Amygdala (tissue), 56 donors: ENCODE data around the gene NFKB2.

Source experiments
- DNase-seq, 56 donors: peaks; one replicate each; lab custom pipeline; 2025; lab: John Stamatoyannopoulos, UW

The NFKB2 gene

DNA sequence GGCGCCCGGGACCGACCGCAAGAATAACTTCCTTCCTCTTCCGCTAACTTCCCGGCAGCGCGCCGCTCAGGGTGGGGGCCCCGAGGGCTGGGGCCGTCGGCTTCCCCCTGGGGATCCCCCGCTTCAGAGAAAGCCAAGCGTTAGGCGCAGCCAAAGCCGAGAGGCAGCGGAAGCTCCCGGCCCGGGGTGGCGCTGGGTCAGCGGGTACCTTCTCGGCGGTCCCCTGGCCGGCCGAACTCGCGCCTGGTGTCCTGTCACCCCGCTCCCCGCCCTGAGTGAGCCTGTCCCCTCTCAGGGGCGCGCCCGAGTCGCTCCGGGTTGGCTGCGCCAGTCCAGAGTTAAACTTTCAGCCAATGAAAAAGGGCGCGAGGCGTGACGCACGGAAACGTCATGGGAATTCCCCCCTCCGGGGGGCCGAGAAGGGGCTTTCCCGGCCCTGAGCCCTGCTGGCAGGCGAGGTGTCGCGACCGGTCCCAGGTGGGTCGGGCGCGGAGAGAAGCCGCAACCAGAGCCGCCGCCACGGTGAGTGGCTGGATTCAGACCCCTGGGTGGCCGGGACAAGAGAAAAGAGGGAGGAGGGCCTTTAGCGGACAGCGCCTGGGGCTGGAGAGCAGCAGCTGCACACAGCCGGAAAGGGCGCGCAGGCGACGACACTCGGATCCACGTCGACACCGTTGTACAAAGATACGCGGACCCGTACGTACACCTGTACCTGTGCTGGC lies 1.3 kb upstream of the NFKB2 start:
- peak in 55 of 56 donors; percentile 38 to 94 (median 80) for DNase-seq

DNA sequence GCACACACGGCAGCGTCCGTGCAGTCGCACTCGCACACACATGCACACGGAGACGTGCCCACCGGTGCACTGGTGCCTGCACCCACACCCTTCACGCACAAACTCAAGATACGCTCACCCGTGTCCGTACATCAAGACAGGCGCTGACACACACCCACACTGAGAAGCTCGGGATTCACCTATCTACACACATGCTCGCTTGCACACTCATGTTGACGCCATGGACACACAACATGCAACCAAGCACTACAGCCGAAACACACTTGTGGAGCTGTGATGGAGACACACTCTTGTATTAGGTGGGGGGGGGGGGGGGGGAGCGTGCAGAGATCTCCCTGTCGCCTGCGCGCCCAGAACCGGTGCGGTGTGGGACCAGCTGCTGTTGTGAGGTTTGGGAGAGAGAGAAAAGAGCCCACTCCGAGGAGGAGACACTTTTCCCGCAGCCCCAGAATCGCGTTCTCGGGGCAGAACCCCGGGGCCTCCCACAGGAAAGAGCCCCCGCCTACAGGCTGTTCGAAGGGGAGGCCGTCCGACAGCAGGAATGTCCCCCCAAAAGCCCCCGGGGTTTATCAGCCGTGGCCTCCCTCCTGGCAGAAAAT lies 605 bp upstream of the NFKB2 start:
- DNase-seq, result no peak

DNA sequence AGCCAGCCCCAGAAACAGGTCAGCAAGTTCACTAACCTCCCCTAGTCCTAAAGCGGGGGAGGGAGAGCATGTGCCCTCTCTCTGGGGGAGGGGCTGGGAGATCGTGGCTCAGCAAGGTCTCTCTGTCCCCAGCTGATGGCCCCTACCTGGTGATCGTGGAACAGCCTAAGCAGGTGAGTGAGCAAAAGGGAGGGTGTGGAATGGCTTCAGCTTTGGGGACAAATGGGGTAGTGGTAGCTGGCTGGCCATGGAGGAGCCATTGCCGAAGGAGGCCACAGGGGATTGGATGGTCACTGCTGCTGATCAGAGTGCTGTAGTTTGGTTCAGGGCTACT lies 779 bp downstream of the NFKB2 start:
- no peak for DNase-seq

DNA sequence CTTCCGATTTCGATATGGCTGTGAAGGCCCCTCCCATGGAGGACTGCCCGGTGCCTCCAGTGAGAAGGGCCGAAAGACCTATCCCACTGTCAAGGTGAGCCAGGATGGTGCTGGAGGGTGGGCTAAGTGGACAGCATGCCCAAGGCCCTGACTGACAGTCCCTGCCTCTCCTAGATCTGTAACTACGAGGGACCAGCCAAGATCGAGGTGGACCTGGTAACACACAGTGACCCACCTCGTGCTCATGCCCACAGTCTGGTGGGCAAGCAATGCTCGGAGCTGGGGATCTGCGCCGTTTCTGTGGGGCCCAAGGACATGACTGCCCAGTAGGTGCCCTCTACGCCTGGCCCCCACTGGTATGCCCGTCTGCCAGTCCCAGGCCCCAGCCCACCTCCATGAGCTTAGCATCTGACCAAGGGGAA lies 1.2 kb downstream of the NFKB2 start:
- DNase-seq, result no peak

DNA sequence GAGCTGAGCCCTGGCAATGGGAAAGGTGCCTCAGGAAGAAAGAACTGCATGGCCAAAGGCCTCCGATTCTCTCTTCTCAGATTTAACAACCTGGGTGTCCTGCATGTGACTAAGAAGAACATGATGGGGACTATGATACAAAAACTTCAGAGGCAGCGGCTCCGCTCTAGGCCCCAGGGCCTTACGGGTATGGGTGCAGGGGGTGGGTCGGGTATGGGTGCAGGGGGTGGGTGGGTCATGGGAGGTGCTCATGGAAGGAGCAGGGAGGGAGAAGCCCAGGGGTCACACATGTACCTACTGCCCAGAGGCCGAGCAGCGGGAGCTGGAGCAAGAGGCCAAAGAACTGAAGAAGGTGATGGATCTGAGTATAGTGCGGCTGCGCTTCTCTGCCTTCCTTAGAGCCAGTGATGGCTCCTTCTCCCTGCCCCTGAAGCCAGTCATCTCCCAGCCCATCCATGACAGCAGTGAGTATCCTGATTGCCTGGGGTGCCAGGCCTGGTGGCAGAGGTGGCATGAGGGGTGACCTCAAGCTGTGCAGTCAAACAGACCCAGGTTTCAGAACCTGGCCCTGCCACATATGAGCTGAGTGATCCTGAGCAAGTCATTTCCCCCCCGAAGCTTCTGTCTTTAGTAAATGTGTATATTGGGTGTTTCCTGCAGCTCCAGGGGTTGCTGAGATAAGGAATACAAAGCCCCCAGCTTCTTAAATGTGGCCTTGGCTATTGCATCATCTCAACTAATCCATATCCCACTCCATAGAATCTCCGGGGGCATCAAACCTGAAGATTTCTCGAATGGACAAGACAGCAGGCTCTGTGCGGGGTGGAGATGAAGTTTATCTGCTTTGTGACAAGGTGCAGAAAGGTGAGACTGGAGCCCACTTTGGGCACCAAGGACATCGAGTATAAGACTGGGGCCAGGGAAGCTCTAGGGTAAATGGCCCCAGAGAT lies 2.0 kb downstream of the NFKB2 start:
- no peak for DNase-seq

DNA sequence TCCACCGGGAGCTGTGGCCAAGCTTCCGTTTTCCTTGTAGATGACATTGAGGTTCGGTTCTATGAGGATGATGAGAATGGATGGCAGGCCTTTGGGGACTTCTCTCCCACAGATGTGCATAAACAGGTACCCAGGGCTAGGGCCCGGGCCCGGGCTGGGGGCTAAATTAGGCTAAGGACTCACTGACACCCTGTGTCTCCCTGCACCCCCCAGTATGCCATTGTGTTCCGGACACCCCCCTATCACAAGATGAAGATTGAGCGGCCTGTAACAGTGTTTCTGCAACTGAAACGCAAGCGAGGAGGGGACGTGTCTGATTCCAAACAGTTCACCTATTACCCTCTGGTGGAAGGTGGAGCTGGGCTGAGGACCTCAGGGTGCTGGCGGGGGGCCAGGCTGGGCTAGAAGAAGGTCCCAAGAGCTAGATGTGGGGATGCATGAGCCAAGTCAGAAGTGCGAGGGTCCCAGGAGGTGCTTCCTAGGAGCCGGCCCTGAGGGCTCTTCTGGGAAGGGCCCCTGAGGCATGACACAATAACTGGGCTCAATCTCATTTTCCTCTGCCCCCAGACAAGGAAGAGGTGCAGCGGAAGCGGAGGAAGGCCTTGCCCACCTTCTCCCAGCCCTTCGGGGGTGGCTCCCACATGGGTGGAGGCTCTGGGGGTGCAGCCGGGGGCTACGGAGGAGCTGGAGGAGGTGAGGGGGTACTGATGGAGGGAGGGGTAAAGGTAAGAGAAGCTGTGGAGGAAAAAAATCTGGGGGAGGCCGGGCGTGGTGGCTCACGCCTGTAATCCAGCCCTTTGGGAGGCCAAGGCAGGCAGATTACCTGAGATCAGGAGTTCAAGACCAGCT lies 2.9 kb downstream of the NFKB2 start:
- no peak for DNase-seq

DNA sequence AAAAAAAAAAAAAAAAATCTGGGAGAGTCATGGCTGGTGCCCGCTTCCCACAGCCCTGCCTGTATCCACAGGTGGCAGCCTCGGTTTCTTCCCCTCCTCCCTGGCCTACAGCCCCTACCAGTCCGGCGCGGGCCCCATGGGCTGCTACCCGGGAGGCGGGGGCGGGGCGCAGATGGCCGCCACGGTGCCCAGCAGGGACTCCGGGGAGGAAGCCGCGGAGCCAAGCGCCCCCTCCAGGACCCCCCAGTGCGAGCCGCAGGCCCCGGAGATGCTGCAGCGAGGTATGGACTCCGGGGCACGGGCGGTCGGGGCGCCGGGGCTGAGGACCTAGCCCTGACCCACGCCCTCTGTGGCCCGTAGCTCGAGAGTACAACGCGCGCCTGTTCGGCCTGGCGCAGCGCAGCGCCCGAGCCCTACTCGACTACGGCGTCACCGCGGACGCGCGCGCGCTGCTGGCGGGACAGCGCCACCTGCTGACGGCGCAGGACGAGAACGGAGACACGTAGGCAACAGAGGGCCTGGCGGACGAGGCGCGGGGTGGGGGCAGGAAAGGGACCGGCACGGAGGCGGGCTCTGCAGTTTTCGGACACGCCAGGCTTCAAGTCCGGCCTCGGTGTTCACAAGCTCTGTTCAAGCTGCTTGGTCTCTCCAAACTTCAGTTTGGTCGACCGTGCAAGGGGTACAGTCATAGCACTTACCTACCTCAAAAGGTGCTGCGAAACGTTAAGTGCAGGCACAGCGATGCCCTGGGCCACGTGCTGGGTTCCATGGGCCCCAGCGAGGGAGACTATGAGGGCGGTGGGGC lies 3.9 kb downstream of the NFKB2 start:
- peak in 55 of 56 donors; percentile 45 to 91 (median 76) for DNase-seq

DNA sequence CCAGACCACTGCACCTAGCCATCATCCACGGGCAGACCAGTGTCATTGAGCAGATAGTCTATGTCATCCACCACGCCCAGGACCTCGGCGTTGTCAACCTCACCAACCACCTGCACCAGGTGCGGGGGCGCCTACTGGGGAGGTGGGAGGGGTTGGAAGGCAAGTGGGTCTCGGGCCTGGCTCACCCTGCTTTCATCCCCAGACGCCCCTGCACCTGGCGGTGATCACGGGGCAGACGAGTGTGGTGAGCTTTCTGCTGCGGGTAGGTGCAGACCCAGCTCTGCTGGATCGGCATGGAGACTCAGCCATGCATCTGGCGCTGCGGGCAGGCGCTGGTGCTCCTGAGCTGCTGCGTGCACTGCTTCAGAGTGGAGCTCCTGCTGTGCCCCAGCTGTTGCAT lies 4.6 kb downstream of the NFKB2 start:
- DNase-seq, result peak in 1 of 56 donors; percentile 33

DNA sequence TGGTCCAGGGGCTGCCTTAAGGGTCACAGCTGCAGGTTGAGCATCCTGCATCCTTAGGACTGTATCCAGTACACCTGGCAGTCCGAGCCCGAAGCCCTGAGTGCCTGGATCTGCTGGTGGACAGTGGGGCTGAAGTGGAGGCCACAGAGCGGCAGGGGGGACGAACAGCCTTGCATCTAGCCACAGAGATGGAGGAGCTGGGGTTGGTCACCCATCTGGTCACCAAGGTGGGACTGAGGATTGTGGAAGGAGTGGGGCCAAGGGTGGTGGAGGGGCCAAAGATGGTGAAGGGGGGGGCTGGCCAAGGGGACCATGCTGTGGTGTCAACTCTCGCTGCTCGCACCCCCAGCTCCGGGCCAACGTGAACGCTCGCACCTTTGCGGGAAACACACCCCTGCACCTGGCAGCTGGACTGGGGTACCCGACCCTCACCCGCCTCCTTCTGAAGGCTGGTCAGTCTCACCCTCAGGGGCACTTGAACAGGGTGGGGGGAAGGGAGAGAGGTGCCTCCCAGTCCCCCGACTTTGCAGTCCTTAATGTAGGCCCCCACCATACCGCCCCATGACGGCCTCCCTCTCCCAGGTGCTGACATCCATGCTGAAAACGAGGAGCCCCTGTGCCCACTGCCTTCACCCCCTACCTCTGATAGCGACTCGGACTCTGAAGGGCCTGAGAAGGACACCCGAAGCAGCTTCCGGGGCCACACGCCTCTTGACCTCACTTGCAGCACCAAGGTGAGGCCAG lies 5.3 kb downstream of the NFKB2 start:
- no peak for DNase-seq

DNA sequence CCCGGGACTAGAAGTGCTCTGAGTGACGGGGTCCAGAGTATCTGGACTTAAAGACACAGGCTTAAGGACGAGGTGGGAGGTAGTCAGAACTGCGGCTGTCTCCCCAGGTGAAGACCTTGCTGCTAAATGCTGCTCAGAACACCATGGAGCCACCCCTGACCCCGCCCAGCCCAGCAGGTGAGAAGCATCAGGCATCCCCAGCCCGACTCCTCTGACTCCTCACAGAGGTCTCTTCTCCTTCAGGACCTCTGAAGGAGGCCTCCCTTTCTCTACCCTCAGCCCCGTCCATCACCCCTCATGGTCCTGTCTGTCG lies 5.8 kb downstream of the NFKB2 start:
- DNase-seq, result no peak

DNA sequence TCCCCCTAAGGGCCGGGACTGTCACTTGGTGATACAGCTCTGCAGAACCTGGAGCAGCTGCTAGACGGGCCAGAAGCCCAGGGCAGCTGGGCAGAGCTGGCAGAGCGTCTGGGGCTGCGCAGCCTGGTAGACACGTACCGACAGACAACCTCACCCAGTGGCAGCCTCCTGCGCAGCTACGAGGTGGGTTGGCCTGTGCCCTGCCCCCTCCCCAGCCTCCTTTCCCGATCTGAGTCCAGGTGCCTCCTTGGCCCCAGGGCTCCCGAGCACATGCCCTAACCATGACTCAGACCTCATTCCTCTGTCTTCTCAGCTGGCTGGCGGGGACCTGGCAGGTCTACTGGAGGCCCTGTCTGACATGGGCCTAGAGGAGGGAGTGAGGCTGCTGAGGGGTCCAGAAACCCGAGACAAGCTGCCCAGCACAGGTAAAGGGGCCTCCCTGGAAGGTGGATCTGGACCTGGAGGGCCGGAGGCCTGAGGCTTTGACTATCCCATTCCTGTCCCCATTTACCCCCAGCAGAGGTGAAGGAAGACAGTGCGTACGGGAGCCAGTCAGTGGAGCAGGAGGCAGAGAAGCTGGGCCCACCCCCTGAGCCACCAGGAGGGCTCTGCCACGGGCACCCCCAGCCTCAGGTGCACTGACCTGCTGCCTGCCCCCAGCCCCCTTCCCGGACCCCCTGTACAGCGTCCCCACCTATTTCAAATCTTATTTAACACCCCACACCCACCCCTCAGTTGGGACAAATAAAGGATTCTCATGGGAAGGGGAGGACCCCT lies 6.4 kb downstream of the NFKB2 start:
- no peak for DNase-seq

DNA sequence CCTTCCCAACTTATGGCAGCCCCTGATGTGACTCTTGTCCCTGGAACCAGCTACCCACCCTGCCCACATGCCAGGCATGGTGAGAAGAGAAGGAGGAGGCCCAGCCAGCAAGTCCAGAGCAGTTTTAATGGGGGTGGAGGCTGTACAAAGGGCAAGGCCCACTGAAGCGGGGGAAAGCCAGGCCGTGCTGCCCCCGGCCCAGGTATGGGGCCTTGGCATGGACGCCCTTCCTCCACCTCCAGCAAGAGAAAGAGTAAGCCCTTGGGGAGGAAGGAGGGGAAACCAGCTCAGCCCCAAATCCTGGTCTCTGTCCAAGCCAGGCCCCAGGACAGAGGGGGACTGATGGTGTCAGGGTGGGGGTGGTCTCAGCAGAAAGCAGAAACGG lies 7.0 kb downstream of the NFKB2 start:
- DNase-seq, result no peak

DNA sequence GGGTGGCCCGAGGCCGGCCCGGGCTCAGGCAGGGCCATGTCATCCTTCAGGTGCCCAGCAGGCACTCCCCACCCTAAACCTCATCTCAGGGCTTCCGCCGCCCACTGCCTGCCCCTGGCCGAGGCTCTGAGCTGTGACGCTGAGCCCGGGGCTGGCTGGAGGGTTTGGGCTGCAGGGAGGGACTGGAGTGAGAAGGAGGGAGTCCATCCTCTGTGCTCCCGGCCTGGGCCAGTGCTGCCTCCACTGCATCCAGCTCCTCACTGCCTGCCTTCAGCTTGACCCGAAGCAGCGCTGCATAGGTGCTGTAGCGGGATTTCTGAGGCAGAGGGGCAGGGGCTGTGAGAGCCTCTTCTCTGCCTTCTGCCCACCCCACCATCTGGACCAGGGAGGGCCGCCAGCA lies 7.6 kb downstream of the NFKB2 start:
- no peak for DNase-seq

DNA sequence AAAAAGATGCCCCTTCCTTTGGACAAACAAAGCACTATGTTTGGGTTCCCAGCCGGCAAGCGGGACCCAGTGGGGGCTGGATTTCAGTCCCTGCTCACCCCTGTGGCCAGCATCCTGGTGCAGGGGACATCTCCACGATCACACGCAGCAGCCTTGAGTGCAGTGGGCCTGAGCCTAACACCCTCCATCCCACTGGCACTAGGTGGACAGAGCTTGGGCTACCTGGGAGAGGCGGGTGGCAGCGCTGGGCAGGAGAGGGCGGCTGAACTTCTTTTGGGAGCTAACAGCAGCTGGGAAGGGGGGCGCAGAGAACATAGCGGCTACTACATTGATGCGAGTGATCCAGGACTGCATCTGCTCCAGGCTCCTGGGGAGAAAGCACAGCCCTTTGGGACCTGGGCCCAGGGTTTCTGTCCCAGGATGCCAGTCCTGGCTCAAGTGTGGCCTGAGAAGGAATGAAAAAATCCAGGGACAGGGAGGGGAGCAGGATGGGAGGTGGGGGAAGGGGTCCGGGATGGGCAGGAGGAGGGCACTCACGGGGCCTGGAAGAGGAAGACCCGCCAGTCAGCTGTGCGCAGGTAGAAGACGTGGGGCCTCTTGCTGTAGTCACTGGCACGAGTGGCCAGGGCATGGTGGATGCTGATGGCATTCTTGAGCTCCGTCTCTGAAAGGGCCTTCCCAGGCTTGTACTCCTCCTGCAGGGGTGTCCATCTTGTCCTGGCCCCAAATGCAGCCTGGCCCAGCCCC lies 9.0 kb downstream of the NFKB2 start:
- DNase-seq, result no peak

DNA sequence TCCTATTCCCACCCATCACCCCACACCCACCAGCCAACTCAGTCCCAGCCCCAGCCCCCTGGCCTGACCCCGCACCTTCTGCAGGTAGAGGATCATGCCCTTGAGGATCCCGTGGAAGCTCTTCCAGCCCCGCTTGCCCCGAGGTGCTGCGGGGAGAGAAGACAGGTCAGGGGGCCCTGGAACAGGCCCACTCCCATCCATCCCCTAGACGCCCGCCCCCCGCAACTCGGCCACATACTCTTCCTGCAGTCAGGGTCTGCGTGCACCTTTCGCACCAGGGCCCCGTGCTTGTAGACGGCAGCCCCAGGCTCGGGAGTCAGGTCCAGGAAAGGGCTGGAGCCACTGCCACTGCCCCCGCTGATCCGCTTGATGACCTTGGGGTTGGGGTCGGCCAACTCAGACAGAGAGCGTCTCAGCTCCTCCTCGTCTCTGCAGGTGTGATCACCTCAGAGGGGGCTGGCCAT lies 9.6 kb downstream of the NFKB2 start:
- DNase-seq, result no peak

DNA sequence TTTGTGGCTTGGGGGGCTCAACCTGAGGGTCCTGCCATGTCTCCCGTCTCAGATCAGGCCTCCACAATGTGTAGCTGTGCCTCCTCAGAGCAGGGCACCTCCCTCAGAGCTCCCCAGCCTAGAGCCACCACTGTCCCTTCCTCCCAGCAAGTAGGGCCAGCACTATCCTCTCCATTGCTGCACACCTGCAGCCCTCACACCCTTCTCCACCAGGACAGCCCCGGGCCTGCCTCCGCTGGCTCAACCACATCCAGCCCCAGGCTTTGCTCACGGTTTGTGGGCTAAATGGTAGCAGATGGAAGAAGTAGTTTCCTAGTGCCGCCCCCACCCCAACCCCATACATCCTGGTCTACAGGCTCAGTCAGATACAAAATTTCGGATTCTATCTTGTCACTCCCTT lies 10.1 kb downstream of the NFKB2 start:
- DNase-seq, result no peak

DNA sequence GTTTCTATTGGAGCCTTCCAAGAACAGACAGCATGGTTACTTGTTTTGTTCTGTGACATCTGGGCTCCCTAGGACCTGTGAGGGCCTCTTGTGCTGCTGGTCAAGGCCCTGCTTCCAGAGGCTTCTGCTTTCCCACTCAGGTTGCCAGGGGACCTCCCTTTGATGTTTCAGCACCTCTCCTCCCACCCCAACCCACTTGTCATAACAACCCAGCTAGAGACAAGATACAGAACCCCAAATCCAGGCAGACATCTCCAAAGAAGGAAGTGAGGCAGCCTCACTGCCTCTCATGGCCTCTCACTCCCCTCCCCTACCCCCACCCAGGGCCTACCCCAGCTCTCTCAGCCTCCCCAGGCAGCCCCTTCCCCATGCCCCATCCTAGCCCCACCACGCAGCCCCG lies 11.3 kb downstream of the NFKB2 start:
- no peak for DNase-seq
